Activated naive CD4-positive, alpha-beta T cell treated with anti-CD3 and anti-CD28 coated beads for 36 hours (primary cell): Measurements from ENCODE around the gene SKAP2. TPM values are rescaled to one million over a fixed set of nuclear protein-coding genes. Genes with fewer than 3 reads are reported as not detected.

Experiments used
- CTCF ChIA-PET: fragments of 350-600 bp; sonication (Branson Sonifier 250); formaldehyde crosslinking; loops from one replicate; lab custom pipeline; 2021; ENCODE audit warnings: antibody characterized with exemption; lab: Charles Lee
- DNase-seq: peaks from one replicate; pipeline ENCODE4 v3.0.0-alpha.2; 2020
- H3K27ac Mint-ChIP-seq: one replicate; pipeline ENCODE4 v1.8.0; 2021; ENCODE audit warnings: mild to moderate bottlenecking, mixed read lengths
- H3K27me3 Mint-ChIP-seq: one replicate; pipeline ENCODE4 v1.8.0; 2021; ENCODE audit warnings: low read depth, mixed read lengths
- H3K36me3 Mint-ChIP-seq: one replicate; pipeline ENCODE4 v1.8.0; 2021; ENCODE audit warnings: low read depth, mixed read lengths
- H3K4me1 Mint-ChIP-seq: one replicate; pipeline ENCODE4 v1.8.0; 2021; ENCODE audit warnings: low read depth, mixed read lengths
- H3K4me3 Mint-ChIP-seq: one replicate; pipeline ENCODE4 v1.8.0; 2021; ENCODE audit warnings: mild to moderate bottlenecking, moderate library complexity, mixed read lengths
- H3K9me3 Mint-ChIP-seq: one replicate; pipeline ENCODE4 v1.8.0; 2021; ENCODE audit warnings: mixed read lengths
- intact Hi-C: fragments of 100-400 bp; cut with micrococcal nuclease; formaldehyde crosslinking; loops from one replicate; pipeline ENCODE4 v1.15.1; 2023
- total RNA-seq, 2 experiments: library from RNA; stranded (reverse); gene quantifications; one replicate each; pipeline ENCODE4 v1.2.3, GENCODE V29; 2021

Gene SKAP2, protein sequence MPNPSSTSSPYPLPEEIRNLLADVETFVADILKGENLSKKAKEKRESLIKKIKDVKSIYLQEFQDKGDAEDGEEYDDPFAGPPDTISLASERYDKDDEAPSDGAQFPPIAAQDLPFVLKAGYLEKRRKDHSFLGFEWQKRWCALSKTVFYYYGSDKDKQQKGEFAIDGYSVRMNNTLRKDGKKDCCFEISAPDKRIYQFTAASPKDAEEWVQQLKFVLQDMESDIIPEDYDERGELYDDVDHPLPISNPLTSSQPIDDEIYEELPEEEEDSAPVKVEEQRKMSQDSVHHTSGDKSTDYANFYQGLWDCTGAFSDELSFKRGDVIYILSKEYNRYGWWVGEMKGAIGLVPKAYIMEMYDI
- total RNA-seq = 1 to 10 TPM; 5.6 to 6.6 TPM

DNA sequence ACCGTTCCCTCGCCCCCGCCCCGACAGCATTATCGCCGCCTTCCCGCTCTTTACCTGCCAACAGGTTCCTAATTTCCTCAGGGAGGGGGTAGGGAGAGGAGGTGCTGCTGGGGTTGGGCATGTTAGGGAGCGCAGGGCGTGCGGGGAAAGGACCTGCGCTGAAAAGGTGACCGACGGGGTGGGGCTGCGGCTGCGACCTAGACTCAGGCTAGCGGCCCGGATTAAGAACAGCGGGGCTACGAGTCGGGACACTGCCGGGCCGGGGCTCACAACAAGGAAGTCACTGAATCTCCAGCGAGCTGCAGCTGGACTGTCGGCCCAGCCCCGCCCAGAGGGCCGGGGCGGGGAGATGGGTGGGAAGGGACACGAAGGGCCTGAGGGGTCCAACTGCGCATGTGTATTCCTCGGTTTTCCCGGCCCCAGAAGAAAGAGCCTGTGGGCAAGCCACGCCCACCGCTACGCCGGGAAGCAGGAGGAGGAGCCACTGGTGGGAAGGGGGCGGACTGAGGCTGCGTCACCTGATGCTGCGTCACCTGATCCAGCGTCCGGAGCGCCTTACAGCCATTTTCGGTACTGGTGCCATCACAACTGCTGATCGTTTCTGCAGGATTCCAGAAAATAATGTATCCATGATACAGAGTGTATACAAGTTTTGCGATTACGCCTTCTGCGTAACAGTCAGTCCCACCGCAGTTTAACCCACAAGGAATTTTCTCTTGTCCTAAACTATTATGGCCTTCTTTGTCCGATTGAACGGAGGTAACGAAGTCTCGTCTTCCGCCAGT is at the start of gene SKAP2:
Gene SKAP2, minus strand, starts transcription at position 282 of the 785 bp plus-strand sequence. Its CDS starts 161 bp downstream, at position 121.
- peaks cover 46% of the 10 kb centered on the region for H3K27me3 Mint-ChIP-seq
- intact Hi-C loops = loop anchor here (1.0 to 10.0 kb wide), 11 partner anchors 167 to 1170 kb away; partner anchors contain the start of genes EVX1 and NFE2L3
- H3K27ac Mint-ChIP-seq = peak within 1 kb of the TSS; percentile 17
- peak; percentile 94 for DNase-seq
- H3K4me1 Mint-ChIP-seq = peaks cover 13% of the 10 kb centered on the region
- peaks cover 4% of the 10 kb centered on the region for H3K36me3 Mint-ChIP-seq
- CTCF ChIA-PET = interaction anchor here (0.6 to 1.2 kb wide), 3 partner anchors 182 to 314 kb away, joined by 3 read pairs; no protein-coding TSS in a partner anchor
- no peaks in the 10 kb centered on the region for H3K9me3 Mint-ChIP-seq
- H3K4me3 Mint-ChIP-seq = peak within 1 kb of the TSS; percentile 83

DNA sequence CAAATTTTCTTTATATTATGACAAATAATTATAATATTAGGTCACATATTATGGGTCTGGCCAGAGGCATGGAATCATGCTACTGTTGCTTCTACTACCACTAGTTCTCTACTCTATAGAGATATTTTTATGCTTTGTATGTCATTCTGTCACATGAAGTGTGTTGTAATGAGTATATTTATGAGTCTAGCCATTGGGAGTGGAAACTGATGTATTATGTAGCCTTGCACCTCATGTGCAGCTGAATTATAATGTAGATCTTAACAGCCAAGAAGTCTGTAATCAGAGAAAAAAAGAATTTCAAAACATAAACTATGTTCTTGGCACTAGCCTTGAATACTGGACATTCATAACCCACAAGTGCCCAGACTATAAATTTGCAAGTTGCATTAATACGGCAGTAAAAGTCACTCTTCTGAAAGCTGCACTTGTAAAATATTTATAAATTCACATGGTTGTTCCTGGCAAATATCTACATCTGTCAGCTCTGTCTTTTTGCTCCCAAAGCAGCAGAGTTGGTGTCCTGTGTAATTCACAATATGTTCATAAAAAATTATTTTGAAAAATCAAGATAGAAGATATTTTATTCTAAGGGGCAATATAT is 48.6 kb upstream of the SKAP2 start:
- CTCF ChIA-PET = no interaction called here
- no peaks in the 10 kb centered on the region for H3K36me3 Mint-ChIP-seq

GRCh38 chr7:26912338-26912737 is 47.9 kb upstream of the SKAP2 start:
- CTCF ChIA-PET = no interaction called here
- H3K4me3 Mint-ChIP-seq = no peak overlapping the region
- H3K27ac Mint-ChIP-seq = no peak overlapping the region
- no peak for DNase-seq
- no peaks in the 10 kb centered on the region for H3K27me3 Mint-ChIP-seq
- intact Hi-C loops = no loop called here
- H3K4me1 Mint-ChIP-seq = no peaks in the 10 kb centered on the region
- no peaks in the 10 kb centered on the region for H3K9me3 Mint-ChIP-seq
- H3K36me3 Mint-ChIP-seq = no peaks in the 10 kb centered on the region

More for the DNA sequence above, 48.6 kb upstream of the SKAP2 start:
- H3K4me3 Mint-ChIP-seq = no peak overlapping the region
- H3K27me3 Mint-ChIP-seq = peaks cover 3% of the 10 kb centered on the region
- no peaks in the 10 kb centered on the region for H3K9me3 Mint-ChIP-seq
- DNase-seq = no peak
- intact Hi-C loops = no loop called here
- no peaks in the 10 kb centered on the region for H3K4me1 Mint-ChIP-seq
- H3K27ac Mint-ChIP-seq = no peak overlapping the region

GRCh38 chr7:26910221-26910620 is 45.8 kb upstream of the SKAP2 start:
- Mint-ChIP-seq H3K27ac (no peak overlapping the region), H3K4me3 (no peak overlapping the region), H3K36me3 (no peaks in the 10 kb centered on the region), H3K4me1 (no peaks in the 10 kb centered on the region), H3K27me3 (no peaks in the 10 kb centered on the region), H3K9me3 (no peaks in the 10 kb centered on the region)
- CTCF ChIA-PET = no interaction called here
- intact Hi-C loops = no loop called here
- DNase-seq = no peak

DNA sequence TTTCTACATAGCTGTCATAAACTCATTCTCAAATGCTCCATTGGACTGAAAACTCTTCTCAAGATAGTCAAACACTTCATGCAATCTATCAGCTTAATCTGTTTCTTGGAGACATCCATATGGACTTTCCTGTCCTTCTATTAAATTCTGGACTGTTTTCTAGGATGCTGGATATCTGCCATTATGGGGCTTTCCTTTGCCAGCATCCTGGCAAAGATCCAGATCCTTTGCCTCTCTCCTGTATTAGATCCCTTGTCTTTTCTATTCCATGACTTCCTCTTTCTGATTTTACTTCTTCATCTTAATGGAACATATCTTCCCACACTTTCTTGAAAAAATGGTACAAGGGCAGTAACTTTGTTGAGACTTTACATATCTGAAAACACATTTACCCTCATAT is 35.9 kb upstream of the SKAP2 start:
- CTCF ChIA-PET = interaction anchor here (0.6 to 1.1 kb wide), 2 partner anchors 9 to 171 kb away, joined by 3 read pairs; no protein-coding TSS in a partner anchor
- intact Hi-C loops = no loop called here

GRCh38 chr7:26899519-26899918 is 35.1 kb upstream of the SKAP2 start:
- no peak overlapping the region for H3K27ac Mint-ChIP-seq
- no peaks in the 10 kb centered on the region for H3K4me1 Mint-ChIP-seq
- H3K4me3 Mint-ChIP-seq = no peak overlapping the region
- H3K9me3 Mint-ChIP-seq = peaks cover 1% of the 10 kb centered on the region
- no peak for DNase-seq
- no peaks in the 10 kb centered on the region for H3K36me3 Mint-ChIP-seq
- CTCF ChIA-PET = interaction anchor here (1.1 kb wide), 1 partner anchor 10 kb away, joined by 3 read pairs; no protein-coding TSS in a partner anchor
- intact Hi-C loops = no loop called here
- H3K27me3 Mint-ChIP-seq = peaks cover 11% of the 10 kb centered on the region

More for the DNA sequence above, 35.9 kb upstream of the SKAP2 start:
- Mint-ChIP-seq H3K36me3 (no peaks in the 10 kb centered on the region), H3K9me3 (peaks cover 1% of the 10 kb centered on the region), H3K4me1 (no peaks in the 10 kb centered on the region), H3K4me3 (no peak overlapping the region), H3K27ac (no peak overlapping the region), H3K27me3 (peaks cover 11% of the 10 kb centered on the region)
- DNase-seq = no peak

GRCh38 chr7:26898891-26899290 is 34.5 kb upstream of the SKAP2 start:
- intact Hi-C loops = no loop called here
- CTCF ChIA-PET = no interaction called here

DNA sequence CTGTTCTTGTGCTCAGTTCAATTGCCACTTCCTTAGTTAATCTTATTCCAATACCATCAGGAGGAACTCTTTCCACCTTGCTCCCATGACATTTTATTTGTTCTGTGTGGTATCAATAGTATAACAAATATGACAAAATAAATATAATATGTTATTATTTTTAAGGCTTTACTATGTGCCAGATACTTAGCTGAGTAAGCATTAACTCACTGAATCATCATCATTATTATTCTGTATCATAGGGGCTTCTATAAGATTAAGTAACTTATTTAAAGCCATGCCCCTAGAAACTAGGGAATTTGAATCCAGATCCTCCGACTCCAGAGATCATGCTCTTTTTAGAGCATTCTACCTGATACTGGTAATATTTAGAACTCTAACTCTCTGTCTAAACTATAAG is 33.5 kb upstream of the SKAP2 start:
- H3K4me1 Mint-ChIP-seq = no peaks in the 10 kb centered on the region
- H3K27me3 Mint-ChIP-seq = peaks cover 13% of the 10 kb centered on the region
- DNase-seq = no peak
- H3K9me3 Mint-ChIP-seq = no peaks in the 10 kb centered on the region
- no peaks in the 10 kb centered on the region for H3K36me3 Mint-ChIP-seq
- CTCF ChIA-PET = interaction anchor here (0.7 kb wide), 1 partner anchor 174 kb away, joined by 5 read pairs; no protein-coding TSS in a partner anchor
- no peak overlapping the region for H3K27ac Mint-ChIP-seq
- no peak overlapping the region for H3K4me3 Mint-ChIP-seq
- intact Hi-C loops = no loop called here

More at GRCh38 chr7:26898891-26899290, 34.5 kb upstream of the SKAP2 start:
- Mint-ChIP-seq H3K9me3 (no peaks in the 10 kb centered on the region), H3K27ac (no peak overlapping the region), H3K4me1 (no peaks in the 10 kb centered on the region), H3K36me3 (no peaks in the 10 kb centered on the region), H3K4me3 (no peak overlapping the region), H3K27me3 (peaks cover 11% of the 10 kb centered on the region)
- no peak for DNase-seq

DNA sequence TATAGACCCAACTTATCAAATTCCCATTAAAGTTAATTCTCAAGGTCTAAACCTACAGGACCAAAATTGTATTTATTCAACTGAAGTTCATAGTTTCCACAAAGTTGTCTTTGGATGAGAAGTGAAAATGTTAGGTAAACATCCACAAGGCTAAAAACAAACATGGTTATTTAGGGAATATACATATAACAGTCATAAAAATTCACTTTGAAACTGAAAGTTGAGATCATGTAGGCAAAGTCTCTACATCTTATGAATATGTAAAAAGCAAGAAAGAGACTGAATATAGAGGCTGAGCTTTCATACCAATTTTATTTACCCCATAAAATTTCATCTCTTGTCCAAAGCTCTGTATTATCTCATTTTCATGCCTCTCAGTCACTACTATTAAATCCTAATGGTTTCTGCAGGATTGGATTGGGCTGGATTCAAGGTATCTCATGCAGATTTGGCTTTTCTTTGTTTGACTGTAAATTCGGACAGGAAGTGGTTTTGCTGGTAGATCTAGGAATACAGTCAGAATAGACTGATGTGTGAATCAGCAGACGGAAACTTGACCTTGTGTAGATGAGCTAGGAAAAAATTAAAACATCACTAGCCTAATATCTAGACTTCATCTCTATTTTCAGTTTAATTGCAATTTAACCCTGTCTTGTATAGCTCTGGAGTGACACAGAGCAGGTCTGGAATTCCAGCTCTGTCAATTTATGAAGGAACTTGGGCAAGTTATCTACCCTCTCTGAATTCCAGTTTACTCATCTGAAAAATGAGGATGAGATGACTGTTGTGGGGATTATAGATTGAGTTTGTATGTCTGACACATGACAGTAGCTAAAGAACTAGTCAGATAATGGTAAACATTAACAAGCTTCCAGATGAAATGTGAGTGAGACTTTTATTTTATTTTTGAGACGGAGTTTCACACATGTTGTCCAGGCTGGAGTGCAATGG is 27.3 kb upstream of the SKAP2 start:
- intact Hi-C loops = no loop called here
- CTCF ChIA-PET = no interaction called here
- Mint-ChIP-seq H3K9me3 (no peaks in the 10 kb centered on the region), H3K36me3 (no peaks in the 10 kb centered on the region), H3K4me3 (no peak overlapping the region), H3K27me3 (peaks cover 10% of the 10 kb centered on the region), H3K27ac (no peak overlapping the region), H3K4me1 (no peaks in the 10 kb centered on the region)
- DNase-seq = no peak

DNA sequence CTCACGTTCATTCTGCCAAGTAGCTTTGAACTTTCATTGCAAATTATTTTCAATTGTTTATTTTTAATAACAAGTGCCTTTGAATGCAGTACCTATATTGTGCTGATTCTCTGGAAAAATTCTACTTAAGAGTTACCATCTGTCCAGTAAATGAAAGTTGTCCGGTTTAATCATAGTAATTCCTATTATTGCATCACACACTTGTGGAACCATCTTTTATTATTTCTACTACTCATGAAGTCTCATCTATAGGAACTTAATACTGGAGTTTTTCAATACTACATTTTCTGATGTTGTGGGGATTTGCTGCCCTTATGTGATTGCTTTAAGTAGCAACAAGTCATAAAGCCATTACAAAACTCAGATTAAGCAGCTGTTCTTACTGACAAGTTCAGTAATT is 16.5 kb upstream of the SKAP2 start:
- peaks cover 11% of the 10 kb centered on the region for H3K9me3 Mint-ChIP-seq
- no peak for DNase-seq
- intact Hi-C loops = no loop called here
- no peak overlapping the region for H3K27ac Mint-ChIP-seq
- CTCF ChIA-PET = no interaction called here
- no peaks in the 10 kb centered on the region for H3K36me3 Mint-ChIP-seq
- no peaks in the 10 kb centered on the region for H3K4me1 Mint-ChIP-seq
- no peak overlapping the region for H3K4me3 Mint-ChIP-seq
- H3K27me3 Mint-ChIP-seq = peaks cover 12% of the 10 kb centered on the region

- CTCF ChIA-PET = no interaction called here
- peaks cover 12% of the 10 kb centered on the region for H3K27me3 Mint-ChIP-seq
- H3K4me3 Mint-ChIP-seq = no peak overlapping the region
- peaks cover 2% of the 10 kb centered on the region for H3K9me3 Mint-ChIP-seq
- no peaks in the 10 kb centered on the region for H3K36me3 Mint-ChIP-seq
- intact Hi-C loops = no loop called here
- no peak for DNase-seq
- H3K4me1 Mint-ChIP-seq = no peaks in the 10 kb centered on the region
- H3K27ac Mint-ChIP-seq = no peak overlapping the region
Observed at GRCh38 chr7:26879671-26880070, 15.3 kb upstream of the SKAP2 start.
